NK-92 (cell line): ENCODE measurements around the gene WDR13.

Experiments used
- DNase-seq: peaks from one replicate; lab custom pipeline; 2025; ENCODE audit not compliant: unreplicated experiment; lab: John Stamatoyannopoulos, UW

The WDR13 gene

DNA sequence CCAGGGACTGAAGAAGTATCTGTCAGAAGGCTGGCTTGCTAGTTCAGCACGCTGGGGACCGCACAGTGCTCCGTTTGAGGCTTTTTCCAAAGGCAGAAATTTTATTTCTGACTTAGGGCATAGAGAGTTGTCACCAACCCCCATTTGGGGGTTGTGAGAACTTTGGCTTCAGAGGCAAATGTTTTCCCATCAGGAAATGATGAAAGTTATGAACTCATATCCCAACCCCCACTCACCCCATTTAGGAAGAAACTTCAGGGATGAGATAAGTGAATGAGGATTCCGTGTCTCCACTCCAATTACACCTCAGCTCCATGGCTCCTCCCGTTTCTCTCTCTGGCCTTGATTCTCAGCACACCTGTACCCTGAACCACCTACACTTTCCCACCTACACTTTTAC lies 4.3 kb upstream of the WDR13 start:
- no peak for DNase-seq

- no peak for DNase-seq
Measured at GRCh38 chrX:48595929-48596328, 1.4 kb upstream of the WDR13 start.

DNA sequence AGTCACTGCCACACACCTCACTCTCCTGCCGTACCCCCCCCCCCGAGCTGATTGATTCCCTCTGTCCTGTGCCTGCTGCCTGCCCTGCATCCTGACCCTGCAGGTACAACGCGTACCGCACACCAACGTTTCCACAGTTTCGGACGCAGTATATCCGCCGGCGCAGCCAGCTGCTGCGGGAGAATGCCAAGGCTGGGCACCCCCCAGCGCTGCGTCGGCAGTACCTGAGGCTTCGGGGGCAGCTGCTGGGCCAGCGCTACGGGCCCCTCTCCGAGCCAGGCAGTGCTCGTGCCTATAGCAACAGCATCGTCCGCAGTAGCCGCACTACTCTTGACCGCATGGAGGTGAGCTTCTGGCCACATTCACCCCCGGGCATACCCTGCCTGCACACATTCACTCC lies 1.3 kb downstream of the WDR13 start:
- no peak for DNase-seq

DNA sequence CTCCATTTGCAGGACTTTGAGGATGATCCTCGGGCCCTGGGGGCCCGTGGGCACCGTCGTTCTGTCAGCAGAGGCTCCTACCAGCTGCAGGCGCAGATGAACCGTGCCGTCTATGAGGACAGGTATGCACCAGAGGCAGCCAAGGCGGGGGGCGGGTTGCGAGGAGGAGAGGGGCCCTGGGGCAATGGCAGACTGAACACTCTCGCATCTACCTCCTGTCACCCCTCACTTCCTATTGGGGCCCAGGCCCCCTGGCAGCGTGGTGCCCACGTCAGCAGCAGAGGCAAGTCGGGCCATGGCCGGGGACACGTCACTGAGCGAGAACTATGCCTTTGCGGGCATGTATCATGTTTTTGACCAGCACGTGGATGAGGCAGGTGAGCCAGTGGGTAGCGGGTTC lies 2.0 kb downstream of the WDR13 start:
- DNase-seq = no peak

GRCh38 chrX:48600226-48600625 lies 2.9 kb downstream of the WDR13 start:
- DNase-seq = no peak

DNA sequence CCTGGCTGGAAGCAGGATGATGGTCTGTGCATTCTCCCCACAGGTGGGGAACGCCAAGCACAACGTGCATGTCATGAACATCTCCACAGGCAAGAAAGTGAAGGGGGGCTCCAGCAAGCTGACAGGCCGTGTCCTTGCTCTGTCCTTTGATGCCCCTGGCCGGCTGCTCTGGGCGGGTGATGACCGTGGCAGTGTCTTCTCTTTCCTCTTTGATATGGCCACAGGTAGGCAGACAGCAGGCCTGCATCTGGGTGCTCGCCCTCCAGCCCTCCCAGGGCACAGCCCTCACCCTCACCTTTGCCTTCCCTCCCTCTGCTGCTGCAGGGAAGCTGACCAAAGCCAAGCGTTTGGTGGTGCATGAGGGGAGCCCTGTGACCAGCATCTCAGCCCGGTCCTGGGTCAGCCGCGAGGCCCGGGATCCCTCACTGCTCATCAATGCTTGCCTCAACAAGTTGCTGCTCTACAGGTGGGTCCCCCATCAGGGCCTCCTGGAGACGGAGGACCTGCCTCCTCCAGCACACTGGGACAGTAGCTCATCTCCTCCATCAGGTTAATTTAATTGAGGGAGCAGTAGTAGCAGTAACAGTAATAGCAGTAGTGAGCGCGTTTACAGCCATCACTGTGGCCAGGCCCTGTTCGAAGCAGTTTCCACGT lies 4.6 kb downstream of the WDR13 start:
- no peak for DNase-seq

DNA sequence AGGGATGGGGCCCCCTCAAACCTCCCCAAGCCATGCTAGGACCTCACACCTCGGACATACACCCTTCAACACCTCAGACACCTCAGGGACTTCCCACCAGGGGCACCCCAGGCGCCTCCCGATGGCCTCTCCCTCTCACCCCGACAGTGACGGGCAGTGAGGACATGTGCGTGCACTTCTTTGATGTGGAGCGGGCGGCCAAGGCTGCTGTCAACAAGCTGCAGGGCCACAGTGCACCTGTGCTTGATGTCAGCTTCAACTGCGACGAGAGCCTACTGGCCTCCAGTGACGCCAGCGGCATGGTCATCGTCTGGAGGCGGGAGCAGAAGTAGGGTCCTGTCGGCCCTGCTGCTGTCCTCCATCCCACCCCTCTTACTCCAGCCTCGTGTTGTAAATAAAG lies 7.4 kb downstream of the WDR13 start:
- no peak for DNase-seq

- DNase-seq = no peak
Measured at GRCh38 chrX:48606091-48606490, 8.8 kb downstream of the WDR13 start.

GRCh38 chrX:48611703-48612102 lies 14.4 kb downstream of the WDR13 start:
- DNase-seq = no peak

- DNase-seq = no peak
Measured at GRCh38 chrX:48613502-48614160, 16.3 kb downstream of the WDR13 start.

- no peak for DNase-seq
Measured at GRCh38 chrX:48616576-48616975, 19.3 kb downstream of the WDR13 start.

- DNase-seq = no peak
Measured at GRCh38 chrX:48617542-48618340, 20.4 kb downstream of the WDR13 start.

- no peak for DNase-seq
Measured at GRCh38 chrX:48626401-48627298, 29.4 kb downstream of the WDR13 start.

DNA sequence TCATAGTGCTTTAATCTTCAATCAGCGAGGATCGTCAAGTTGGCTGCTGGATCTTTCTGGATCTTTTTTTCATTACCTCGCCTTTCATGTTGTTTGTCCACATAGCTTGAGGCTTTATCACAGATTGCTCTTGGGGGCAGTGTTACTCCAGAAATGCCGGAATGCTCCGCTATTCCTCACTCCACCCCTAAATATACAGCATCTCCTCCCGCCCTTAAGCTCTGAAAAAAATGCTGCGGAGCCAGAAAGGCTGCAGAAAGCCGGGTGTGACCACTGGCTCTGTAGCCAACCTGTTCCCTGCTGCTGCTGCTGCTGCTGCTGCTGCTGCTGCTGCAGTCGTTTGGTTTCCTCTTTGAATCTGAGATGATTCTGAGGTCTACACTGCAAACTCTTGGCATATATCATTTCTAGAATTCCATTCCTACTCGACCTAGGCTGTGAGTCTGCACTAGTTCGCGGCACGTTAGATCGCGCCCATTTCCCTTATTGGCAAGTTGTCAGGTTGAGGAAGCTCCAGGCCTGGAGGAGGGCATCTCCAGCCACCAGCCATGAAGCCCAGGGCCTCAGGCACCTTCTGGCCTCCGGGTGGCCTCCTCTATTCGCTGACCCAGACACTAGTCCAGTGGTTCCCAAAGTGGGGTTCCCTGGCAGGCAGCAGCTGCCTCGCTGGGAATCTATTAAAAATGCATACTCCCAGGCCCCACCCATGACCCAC lies 34.2 kb downstream of the WDR13 start:
- DNase-seq = no peak

DNA sequence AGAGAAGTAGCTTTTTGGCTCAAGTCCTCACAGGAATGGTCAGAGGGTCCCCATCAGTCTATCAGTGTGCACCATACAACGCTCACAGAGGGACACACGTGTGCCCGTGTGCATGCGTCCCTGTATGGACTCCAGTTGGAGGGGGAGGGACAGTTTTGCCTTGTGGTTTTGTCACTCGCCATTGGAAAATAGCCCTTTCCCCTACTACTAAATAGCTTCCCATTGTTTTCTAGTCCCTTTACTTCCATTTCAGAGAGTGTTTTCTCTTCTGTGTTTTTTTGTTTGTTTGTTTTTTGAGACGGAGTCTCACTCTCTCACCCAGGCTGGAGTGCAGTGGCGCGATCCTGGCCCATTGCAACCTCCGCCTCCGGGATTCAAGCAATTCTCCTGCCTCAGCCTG lies 34.9 kb downstream of the WDR13 start:
- DNase-seq = no peak

DNA sequence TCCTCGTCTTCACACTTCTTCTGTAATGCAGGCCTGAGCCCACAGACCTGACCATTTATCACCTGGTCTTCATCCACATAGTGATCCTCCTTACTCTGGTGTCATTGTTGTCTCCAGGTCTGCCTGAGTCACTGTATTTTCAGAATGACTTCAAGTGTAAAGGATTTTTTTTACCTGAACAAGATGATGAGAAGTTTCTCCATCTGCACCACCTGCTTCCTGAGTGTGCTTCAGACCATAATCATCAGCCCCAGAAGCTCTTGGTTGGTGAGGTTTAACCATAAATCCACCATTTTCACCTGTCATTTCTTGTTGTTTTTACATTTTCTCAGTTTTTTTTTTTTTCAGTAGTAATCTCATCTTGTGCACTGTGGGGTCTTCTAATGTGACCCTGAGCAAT lies 39.0 kb downstream of the WDR13 start:
- no peak for DNase-seq

DNA sequence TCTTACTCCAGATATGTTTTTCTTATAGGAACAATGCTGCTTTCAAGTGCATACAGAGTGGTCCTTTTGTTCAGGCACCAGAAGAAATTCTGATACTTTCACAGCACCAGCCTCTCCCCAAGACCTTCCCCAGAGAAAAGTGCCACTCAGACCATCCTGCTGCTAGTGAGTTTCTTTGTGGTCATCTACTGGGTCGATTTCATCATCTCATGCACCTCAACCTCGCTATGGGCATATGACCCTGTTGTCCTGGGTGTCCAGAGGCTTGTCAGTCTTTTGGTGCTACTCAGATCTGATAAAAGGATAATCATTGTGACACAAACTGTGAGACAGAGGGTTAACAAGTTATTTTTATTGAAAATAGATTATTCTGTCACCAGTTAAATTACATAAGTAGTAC lies 39.5 kb downstream of the WDR13 start:
- DNase-seq = no peak

- no peak for DNase-seq
Measured at GRCh38 chrX:48645669-48646068, 48.4 kb downstream of the WDR13 start.

DNA sequence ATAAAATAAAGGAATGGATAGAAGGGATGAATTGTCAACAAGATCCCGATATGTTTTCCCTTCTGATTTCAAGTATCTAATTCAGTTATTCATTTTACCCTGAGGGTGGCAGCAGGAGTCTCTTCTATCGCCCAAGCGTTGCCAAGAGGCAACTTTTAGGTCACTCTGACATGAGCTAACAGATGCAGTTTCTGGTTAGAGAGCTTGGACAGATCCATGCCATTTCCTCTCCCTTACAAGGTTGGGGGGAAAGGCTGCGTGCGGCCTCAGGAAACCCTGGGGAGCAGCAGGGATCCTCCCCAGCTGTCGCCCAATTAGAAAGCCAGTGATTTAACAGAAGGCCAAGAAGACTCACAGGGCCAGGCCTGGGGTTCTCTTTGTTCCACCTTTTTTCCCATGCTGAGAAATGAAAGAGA lies 51.1 kb downstream of the WDR13 start:
- no peak for DNase-seq

DNA sequence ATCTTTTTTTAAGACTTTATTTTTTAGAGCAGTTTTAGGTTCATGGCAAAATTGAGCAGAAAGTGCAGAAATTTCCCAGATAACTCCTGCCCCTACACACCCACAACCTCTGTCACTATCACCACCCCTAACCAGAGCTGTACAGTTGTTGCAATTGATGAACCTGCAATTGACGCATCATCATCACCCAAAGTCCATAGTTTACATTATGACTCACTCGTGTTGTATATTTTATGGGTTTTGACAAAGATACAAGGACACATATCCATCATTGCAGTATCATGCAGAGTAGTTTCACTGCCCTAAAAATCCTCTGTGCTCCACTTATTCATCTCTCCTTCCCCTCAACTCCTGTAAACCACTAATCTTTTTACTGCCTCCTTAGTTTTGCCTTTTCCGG lies 51.8 kb downstream of the WDR13 start:
- DNase-seq = no peak
